GM23338 (cell line): ENCODE results near the gene OTUD1.

Experiments
- CREB1 ChIP-seq: fragments of 250-450 bp; sonication (Bioruptor Pico); IDR thresholded peaks from 2 replicates; pipeline ENCODE4 v1.5.0; 2020; ENCODE audit warnings: low read depth, mild to moderate bottlenecking, moderate library complexity
- CTCF ChIP-seq, 2 experiments: fragments of 200-600 bp in 1 of 2; sonication (generic) in 1 of 2; conservative IDR thresholded peaks; 2 replicates each; pipeline versions ENCODE4 v1.5.1 to v1.6.1; 2016 to 2017; ENCODE audit warnings: antibody characterized with exemption in 2 of 2, low read depth in 2 of 2, mild to moderate bottlenecking in 2 of 2, moderate library complexity in 1 of 2
- ETS1 ChIP-seq: IDR thresholded peaks from 2 replicates; pipeline ENCODE4 v1.6.1; 2016; ENCODE audit warnings: antibody characterized with exemption
- EZH2 ChIP-seq: fragments of 200-600 bp; sonication (generic); IDR thresholded peaks from one replicate; pipeline ENCODE4 v1.8.0; 2017; ENCODE audit warnings: antibody characterized with exemption, mild to moderate bottlenecking, low read depth; ENCODE audit not compliant: unreplicated experiment
- EZH2phosphoT487 ChIP-seq: fragments of 200-600 bp; sonication (generic); IDR thresholded peaks from one replicate; pipeline ENCODE4 v1.8.1; 2018; ENCODE audit warnings: antibody characterized with exemption; ENCODE audit not compliant: unreplicated experiment
- POLR2AphosphoS5 ChIP-seq: IDR thresholded peaks from 2 replicates; pipeline ENCODE4 v1.6.1; 2016; ENCODE audit warnings: antibody characterized with exemption, low read depth
- REST ChIP-seq: IDR thresholded peaks from one replicate; pipeline ENCODE4 v1.6.1; 2018; ENCODE audit warnings: antibody characterized with exemption; ENCODE audit not compliant: unreplicated experiment
- ZNF114 ChIP-seq: fragments of 250-450 bp; sonication (Bioruptor Pico); IDR thresholded peaks from 2 replicates; pipeline ENCODE4 v1.5.0; 2020; ENCODE audit warnings: mild to moderate bottlenecking, moderate library complexity

GRCh38 chr10:23435378-23435777 lies 3.5 kb upstream of the OTUD1 start:
- TF ChIP-seq CTCF (conservative IDR thresholded peaks at IDR 0.05; ENCODE audit: low read depth in 2 of 2) (no peak), POLR2AphosphoS5 (no peak), EZH2 (no peak), EZH2phosphoT487 (no peak), ETS1 (no peak), CREB1 (CRISPR knock-in tag) (no peak), REST (no peak), ZNF114 (CRISPR knock-in tag) (no peak)
